ENCODE measurements around the gene DAGLB.
"Not testable (repeated sequence)": the region's sequence is repeated elsewhere in the genome, so short reads cannot be mapped to it uniquely, and the experiment has no call there.

DAGLB gene

GRCh38 chr7:6447581-6448199 lies at the start of gene DAGLB:
DAGLB (minus strand) TSS chr7:6447954; CDS start chr7:6447842, 112 bp downstream.
- peak; percentile 87 for DNase-seq

GRCh38 chr7:6497637-6497905 lies 49.8 kb upstream of the DAGLB start:
- DNase-seq = no peak

- DNase-seq = no peak
Measured at GRCh38 chr7:6496842-6497636, 49.3 kb upstream of the DAGLB start.

- DNase-seq = no peak
Measured at GRCh38 chr7:6495597-6496262, 48.0 kb upstream of the DAGLB start.

- DNase-seq = no peak
Measured at GRCh38 chr7:6494365-6494764, 46.6 kb upstream of the DAGLB start.

GRCh38 chr7:6491194-6491593 lies 43.4 kb upstream of the DAGLB start:
- DNase-seq = no peak

GRCh38 chr7:6489612-6490011 lies 41.9 kb upstream of the DAGLB start:
- no peak for DNase-seq

- no peak for DNase-seq
Measured at GRCh38 chr7:6487184-6487545, 39.4 kb upstream of the DAGLB start.

- DNase-seq = no peak
Measured at GRCh38 chr7:6486438-6487183, 38.9 kb upstream of the DAGLB start.

- no peak for DNase-seq
Measured at GRCh38 chr7:6482743-6483119, 35.0 kb upstream of the DAGLB start.

GRCh38 chr7:6482307-6482706 lies 34.6 kb upstream of the DAGLB start:
- DNase-seq = no peak

- DNase-seq = no peak
Measured at GRCh38 chr7:6481445-6481844, 33.7 kb upstream of the DAGLB start.

GRCh38 chr7:6480323-6480660 lies 32.5 kb upstream of the DAGLB start:
- DNase-seq = no peak

- no peak for DNase-seq
Measured at GRCh38 chr7:6479067-6479466, 31.3 kb upstream of the DAGLB start.

GRCh38 chr7:6478186-6478585 lies 30.4 kb upstream of the DAGLB start:
- DNase-seq = no peak

GRCh38 chr7:6477318-6477660 lies 29.5 kb upstream of the DAGLB start:
- no peak for DNase-seq

- no peak for DNase-seq
Measured at GRCh38 chr7:6476596-6477317, 29.0 kb upstream of the DAGLB start.

GRCh38 chr7:6475433-6476186 lies 27.9 kb upstream of the DAGLB start:
- DNase-seq = no peak

GRCh38 chr7:6465862-6466261 lies 18.1 kb upstream of the DAGLB start:
- no peak for DNase-seq

GRCh38 chr7:6463609-6464008 lies 15.9 kb upstream of the DAGLB start:
- DNase-seq = not testable (repeated sequence)

- peak; percentile 21 for DNase-seq
Measured at GRCh38 chr7:6461946-6462550, 14.3 kb upstream of the DAGLB start.

GRCh38 chr7:6460990-6461584 lies 13.3 kb upstream of the DAGLB start:
- no peak for DNase-seq
